Measurements from ENCODE around the gene KRT84.
"Not testable (repeated sequence)": the region's sequence is repeated elsewhere in the genome, so short reads cannot be mapped to it uniquely, and the experiment has no call there.

KRT84 gene

GRCh38 chr12:52423035-52423434 is 37.6 kb upstream of the KRT84 start:
- H3K9ac ChIP-seq (ENCODE audit: low read depth, low read length) = no peak overlapping the region
- no peaks in the 10 kb centered on the region for H3K36me3 ChIP-seq (ENCODE audit: control insufficient read depth, insufficient read depth, low read length)
- H3K4me1 ChIP-seq (ENCODE audit: control insufficient read depth, insufficient read depth, low read length) = no peaks in the 10 kb centered on the region
- H3K27me3 ChIP-seq (ENCODE audit: control insufficient read depth, insufficient read depth, low read length) = no peaks in the 10 kb centered on the region
- no peaks in the 10 kb centered on the region for H3K9me3 ChIP-seq (ENCODE audit: control insufficient read depth, insufficient read depth, low read length)
- H3K4me3 ChIP-seq (ENCODE audit: low read depth, low read length) = no peak overlapping the region
- H3K27ac ChIP-seq (ENCODE audit: low read depth, low read length) = no peak overlapping the region

DNA sequence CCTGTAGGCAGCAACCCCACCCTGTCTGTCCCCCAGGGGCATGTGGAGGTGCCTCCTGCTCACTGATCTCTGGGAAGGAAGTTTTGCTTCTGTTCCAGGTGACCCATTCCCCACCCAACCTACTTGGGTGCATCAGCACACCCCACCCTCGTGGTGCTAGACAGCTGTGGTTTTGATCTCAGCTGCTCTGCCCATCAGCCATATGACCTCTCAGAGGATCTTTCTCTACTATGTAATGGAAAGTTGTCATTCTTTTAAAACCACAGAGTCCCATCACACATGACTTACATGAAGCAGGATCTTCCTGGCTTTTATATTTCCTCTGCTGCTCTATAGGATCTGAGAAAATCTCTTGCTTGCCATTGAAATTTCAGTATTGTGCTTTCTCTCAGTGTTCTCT is 34.2 kb upstream of the KRT84 start:
- no peaks in the 10 kb centered on the region for H3K9me3 ChIP-seq (ENCODE audit: control insufficient read depth, insufficient read depth, low read length)
- no peaks in the 10 kb centered on the region for H3K36me3 ChIP-seq (ENCODE audit: control insufficient read depth, insufficient read depth, low read length)
- no peaks in the 10 kb centered on the region for H3K27me3 ChIP-seq (ENCODE audit: control insufficient read depth, insufficient read depth, low read length)
- no peak overlapping the region for H3K9ac ChIP-seq (ENCODE audit: low read depth, low read length)
- no peak overlapping the region for H3K4me3 ChIP-seq (ENCODE audit: low read depth, low read length)
- no peak overlapping the region for H3K27ac ChIP-seq (ENCODE audit: low read depth, low read length)
- no peaks in the 10 kb centered on the region for H3K4me1 ChIP-seq (ENCODE audit: control insufficient read depth, insufficient read depth, low read length)

DNA sequence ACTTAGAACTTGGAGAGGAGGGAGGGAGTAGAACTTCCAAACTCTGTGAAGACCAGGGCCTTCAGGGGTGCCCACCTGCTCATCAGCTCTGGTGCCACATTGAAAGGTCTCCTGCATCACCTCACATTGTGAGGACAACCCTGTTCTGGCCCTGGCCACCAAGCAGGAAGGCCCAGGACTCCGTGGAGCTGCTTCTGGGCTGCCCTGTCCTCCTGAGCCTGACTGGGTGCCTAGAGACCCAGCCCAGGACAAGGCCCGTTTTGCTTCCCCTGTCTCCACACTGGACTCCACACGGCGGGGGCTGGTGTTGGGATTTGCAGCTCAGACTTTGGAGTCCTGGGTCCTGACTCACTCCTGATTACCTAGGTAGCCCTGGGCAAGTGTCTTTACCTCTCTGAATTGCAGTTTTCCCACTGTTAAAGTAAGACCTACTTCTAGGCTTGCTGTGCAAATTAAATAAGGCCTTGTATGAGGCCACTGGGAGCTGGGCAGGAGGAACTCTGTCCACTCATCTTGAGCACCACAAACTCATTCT is 33.2 kb upstream of the KRT84 start:
- Histone ChIP-seq H3K36me3 (ENCODE audit: control insufficient read depth, insufficient read depth, low read length) (no peaks in the 10 kb centered on the region), H3K9me3 (ENCODE audit: control insufficient read depth, insufficient read depth, low read length) (no peaks in the 10 kb centered on the region), H3K4me3 (ENCODE audit: low read depth, low read length) (no peak overlapping the region), H3K4me1 (ENCODE audit: control insufficient read depth, insufficient read depth, low read length) (no peaks in the 10 kb centered on the region), H3K27ac (ENCODE audit: low read depth, low read length) (no peak overlapping the region), H3K9ac (ENCODE audit: low read depth, low read length) (no peak overlapping the region), H3K27me3 (ENCODE audit: control insufficient read depth, insufficient read depth, low read length) (no peaks in the 10 kb centered on the region)

GRCh38 chr12:52417740-52418139 is 32.3 kb upstream of the KRT84 start:
- Histone ChIP-seq H3K27me3 (ENCODE audit: control insufficient read depth, insufficient read depth, low read length) (no peaks in the 10 kb centered on the region), H3K4me1 (ENCODE audit: control insufficient read depth, insufficient read depth, low read length) (no peaks in the 10 kb centered on the region), H3K4me3 (ENCODE audit: low read depth, low read length) (no peak overlapping the region), H3K36me3 (ENCODE audit: control insufficient read depth, insufficient read depth, low read length) (no peaks in the 10 kb centered on the region), H3K9ac (ENCODE audit: low read depth, low read length) (no peak overlapping the region), H3K27ac (ENCODE audit: low read depth, low read length) (no peak overlapping the region), H3K9me3 (ENCODE audit: control insufficient read depth, insufficient read depth, low read length) (no peaks in the 10 kb centered on the region)

GRCh38 chr12:52416795-52417194 is 31.3 kb upstream of the KRT84 start:
- no peaks in the 10 kb centered on the region for H3K4me1 ChIP-seq (ENCODE audit: control insufficient read depth, insufficient read depth, low read length)
- H3K9me3 ChIP-seq (ENCODE audit: control insufficient read depth, insufficient read depth, low read length) = no peaks in the 10 kb centered on the region
- H3K27ac ChIP-seq (ENCODE audit: low read depth, low read length) = no peak overlapping the region
- no peak overlapping the region for H3K9ac ChIP-seq (ENCODE audit: low read depth, low read length)
- H3K4me3 ChIP-seq (ENCODE audit: low read depth, low read length) = no peak overlapping the region
- H3K27me3 ChIP-seq (ENCODE audit: control insufficient read depth, insufficient read depth, low read length) = no peaks in the 10 kb centered on the region
- H3K36me3 ChIP-seq (ENCODE audit: control insufficient read depth, insufficient read depth, low read length) = no peaks in the 10 kb centered on the region

- no peaks in the 10 kb centered on the region for H3K27me3 ChIP-seq (ENCODE audit: control insufficient read depth, insufficient read depth, low read length)
- no peak overlapping the region for H3K27ac ChIP-seq (ENCODE audit: low read depth, low read length)
- H3K36me3 ChIP-seq (ENCODE audit: control insufficient read depth, insufficient read depth, low read length) = no peaks in the 10 kb centered on the region
- H3K4me1 ChIP-seq (ENCODE audit: control insufficient read depth, insufficient read depth, low read length) = no peaks in the 10 kb centered on the region
- H3K9me3 ChIP-seq (ENCODE audit: control insufficient read depth, insufficient read depth, low read length) = no peaks in the 10 kb centered on the region
- no peak overlapping the region for H3K9ac ChIP-seq (ENCODE audit: low read depth, low read length)
- H3K4me3 ChIP-seq (ENCODE audit: low read depth, low read length) = no peak overlapping the region
Measured at GRCh38 chr12:52415870-52416750, 30.7 kb upstream of the KRT84 start.

DNA sequence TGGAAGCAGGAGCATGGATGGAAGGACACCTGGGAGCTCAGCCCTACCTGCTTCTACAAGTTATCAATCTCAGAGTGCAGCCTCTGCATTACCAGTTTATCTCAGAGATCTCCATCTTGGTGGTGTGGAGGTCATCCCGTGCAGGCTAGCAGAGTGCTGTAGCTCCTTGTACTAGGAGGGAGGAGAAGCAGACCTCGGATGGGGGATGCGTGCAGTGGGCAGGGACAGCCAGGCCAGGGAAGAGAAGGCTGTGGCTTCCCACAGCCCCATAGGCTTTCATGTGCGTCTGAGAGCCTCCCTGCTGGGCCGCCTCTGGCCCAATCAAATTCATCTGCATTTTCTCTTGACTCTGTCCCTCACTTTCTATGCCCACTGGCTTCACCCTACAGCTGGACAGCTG is 29.5 kb upstream of the KRT84 start:
- Histone ChIP-seq H3K4me1 (ENCODE audit: control insufficient read depth, insufficient read depth, low read length) (no peaks in the 10 kb centered on the region), H3K27me3 (ENCODE audit: control insufficient read depth, insufficient read depth, low read length) (no peaks in the 10 kb centered on the region), H3K9me3 (ENCODE audit: control insufficient read depth, insufficient read depth, low read length) (no peaks in the 10 kb centered on the region), H3K4me3 (ENCODE audit: low read depth, low read length) (no peak overlapping the region), H3K9ac (ENCODE audit: low read depth, low read length) (no peak overlapping the region), H3K27ac (ENCODE audit: low read depth, low read length) (no peak overlapping the region), H3K36me3 (ENCODE audit: control insufficient read depth, insufficient read depth, low read length) (no peaks in the 10 kb centered on the region)

GRCh38 chr12:52413782-52414345 is 28.4 kb upstream of the KRT84 start:
- Histone ChIP-seq H3K27me3 (ENCODE audit: control insufficient read depth, insufficient read depth, low read length) (no peaks in the 10 kb centered on the region), H3K4me1 (ENCODE audit: control insufficient read depth, insufficient read depth, low read length) (no peaks in the 10 kb centered on the region), H3K4me3 (ENCODE audit: low read depth, low read length) (no peak overlapping the region), H3K9ac (ENCODE audit: low read depth, low read length) (no peak overlapping the region), H3K27ac (ENCODE audit: low read depth, low read length) (no peak overlapping the region), H3K36me3 (ENCODE audit: control insufficient read depth, insufficient read depth, low read length) (no peaks in the 10 kb centered on the region), H3K9me3 (ENCODE audit: control insufficient read depth, insufficient read depth, low read length) (no peaks in the 10 kb centered on the region)

GRCh38 chr12:52413202-52413601 is 27.8 kb upstream of the KRT84 start:
- Histone ChIP-seq H3K27me3 (ENCODE audit: control insufficient read depth, insufficient read depth, low read length) (no peaks in the 10 kb centered on the region), H3K9ac (ENCODE audit: low read depth, low read length) (no peak overlapping the region), H3K4me3 (ENCODE audit: low read depth, low read length) (no peak overlapping the region), H3K36me3 (ENCODE audit: control insufficient read depth, insufficient read depth, low read length) (no peaks in the 10 kb centered on the region), H3K4me1 (ENCODE audit: control insufficient read depth, insufficient read depth, low read length) (no peaks in the 10 kb centered on the region), H3K27ac (ENCODE audit: low read depth, low read length) (no peak overlapping the region), H3K9me3 (ENCODE audit: control insufficient read depth, insufficient read depth, low read length) (0 out of 2 replicates have a peak, but pooled peaks cover 3% of the 10 kb centered on the region)

GRCh38 chr12:52411815-52412214 is 26.4 kb upstream of the KRT84 start:
- no peaks in the 10 kb centered on the region for H3K27me3 ChIP-seq (ENCODE audit: control insufficient read depth, insufficient read depth, low read length)

DNA sequence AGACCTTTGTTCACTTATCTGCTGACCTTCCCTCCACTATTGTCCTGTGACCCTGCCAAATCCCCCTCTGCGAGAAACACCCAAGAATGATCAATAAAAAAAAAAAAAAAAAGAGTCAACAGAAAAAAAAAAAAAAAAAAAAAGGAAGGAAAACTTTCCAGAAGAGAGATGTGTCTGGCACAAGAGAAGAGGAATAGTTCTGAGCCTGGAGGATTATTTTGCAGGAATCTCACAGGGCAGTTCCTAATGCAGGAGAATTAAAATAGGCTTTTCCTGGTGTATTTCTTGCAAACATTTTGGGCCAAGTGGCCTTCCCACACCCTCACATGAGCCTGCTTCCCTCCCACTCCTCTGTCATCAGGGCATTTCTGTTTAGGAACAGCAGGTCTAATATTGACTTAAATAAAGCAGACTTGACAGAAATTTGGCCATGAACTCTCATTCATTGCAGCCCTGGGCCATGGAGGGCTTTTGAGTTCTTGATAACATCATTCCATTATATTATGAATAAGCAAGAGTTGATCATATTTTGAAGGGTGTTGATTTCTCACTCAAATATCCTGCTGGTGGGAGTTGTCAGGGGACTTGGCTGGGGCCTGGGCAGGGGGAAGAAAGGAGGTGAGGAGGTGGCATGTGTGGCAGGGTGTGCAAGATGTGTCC is 25.3 kb upstream of the KRT84 start:
- H3K9ac ChIP-seq (ENCODE audit: low read depth, low read length); H3K27ac ChIP-seq (ENCODE audit: low read depth, low read length); H3K27me3 ChIP-seq (ENCODE audit: control insufficient read depth, insufficient read depth, low read length); H3K9me3 ChIP-seq (ENCODE audit: control insufficient read depth, insufficient read depth, low read length); H3K4me3 ChIP-seq (ENCODE audit: low read depth, low read length); H3K4me1 ChIP-seq (ENCODE audit: control insufficient read depth, insufficient read depth, low read length); H3K36me3 ChIP-seq (ENCODE audit: control insufficient read depth, insufficient read depth, low read length): not testable (repeated sequence)

More at GRCh38 chr12:52411815-52412214, 26.4 kb upstream of the KRT84 start:
- H3K4me1 ChIP-seq (ENCODE audit: control insufficient read depth, insufficient read depth, low read length) = no peaks in the 10 kb centered on the region
- no peak overlapping the region for H3K4me3 ChIP-seq (ENCODE audit: low read depth, low read length)
- no peaks in the 10 kb centered on the region for H3K36me3 ChIP-seq (ENCODE audit: control insufficient read depth, insufficient read depth, low read length)
- no peak overlapping the region for H3K27ac ChIP-seq (ENCODE audit: low read depth, low read length)
- peaks cover 5% of the 10 kb centered on the region; the same call in 1 of the 2 replicates for H3K9me3 ChIP-seq (ENCODE audit: control insufficient read depth, insufficient read depth, low read length)
- H3K9ac ChIP-seq (ENCODE audit: low read depth, low read length) = no peak overlapping the region
